PC-9 (cell line): Measurements from ENCODE around the gene MACROD2. TPM values are rescaled to one million over a fixed set of nuclear protein-coding genes. Genes with fewer than 3 reads are reported as not detected.

ENCODE experiments used
- BruUV-seq: library from RNA; stranded (reverse); fragments of 400-500 nt; replicated peaks from 2 replicates; lab custom pipeline; 2021; lab: Mats Ljungman, UMichigan
- CTCF ChIA-PET: fragments of 300-600 bp; sonication (Branson Sonifier 250); formaldehyde crosslinking; loops from one replicate; lab custom pipeline; 2022; ENCODE audit warnings: antibody characterized with exemption; lab: Charles Lee
- POLR2A ChIA-PET: fragments of 300-600 bp; sonication (Branson Sonifier 250); formaldehyde crosslinking; loops from one replicate; lab custom pipeline; 2022; ENCODE audit warnings: antibody characterized with exemption; ENCODE audit not compliant: unreplicated experiment; lab: Charles Lee
- DNase-seq, 2 experiments: peaks; one replicate each; pipeline versions ENCODE4 v3.0.0 to v3.0.0-alpha.2; 2015 to 2022; ENCODE audit warnings: mixed read lengths in 1 of 2
- H2AFZ ChIP-seq: fragments of 200-600 bp; sonication (generic); 2 replicates; pipeline ENCODE4 v1.8.1; 2017; ENCODE audit warnings: antibody characterized with exemption
- H3F3A ChIP-seq: fragments of 200-600 bp; sonication (generic); 2 replicates; pipeline ENCODE4 v1.8.1; 2017; ENCODE audit warnings: antibody characterized with exemption, mild to moderate bottlenecking, low read depth; ENCODE audit not compliant: insufficient read depth
- H3K27ac ChIP-seq: fragments of 200-600 bp; sonication (generic); 2 replicates; pipeline ENCODE4 v1.6.1; 2016; ENCODE audit warnings: mixed run types
- H3K27me3 ChIP-seq: fragments of 200-600 bp; sonication (generic); 2 replicates; pipeline ENCODE4 v1.6.1; 2016; ENCODE audit warnings: low read depth, mixed run types; ENCODE audit not compliant: insufficient read depth
- H3K36me3 ChIP-seq: fragments of 200-600 bp; sonication (generic); 2 replicates; pipeline ENCODE4 v1.6.1; 2016; ENCODE audit warnings: low read depth, mixed run types
- H3K4me1 ChIP-seq: fragments of 200-600 bp; sonication (generic); replicated peaks from 2 replicates; pipeline ENCODE4 v1.6.1; 2016; ENCODE audit warnings: mixed run types; ENCODE audit not compliant: insufficient read depth
- H3K4me2 ChIP-seq: fragments of 200-600 bp; sonication (generic); 2 replicates; pipeline ENCODE4 v1.6.1; 2017; ENCODE audit warnings: mixed run types
- H3K4me3 ChIP-seq: fragments of 200-600 bp; sonication (generic); 2 replicates; pipeline ENCODE4 v1.6.1; 2016; ENCODE audit warnings: mixed run types
- H3K79me2 ChIP-seq: fragments of 200-600 bp; sonication (generic); 2 replicates; pipeline ENCODE4 v1.6.1; 2017; ENCODE audit warnings: low read depth, mixed run types
- H3K9me2 ChIP-seq: fragments of 200-600 bp; sonication (generic); 2 replicates; pipeline ENCODE4 v1.8.1; 2017; ENCODE audit warnings: mild to moderate bottlenecking; ENCODE audit not compliant: insufficient read depth
- H3K9me3 ChIP-seq: fragments of 200-600 bp; sonication (generic); 2 replicates; pipeline ENCODE4 v1.8.1; 2016; ENCODE audit warnings: low read depth; ENCODE audit not compliant: insufficient read depth
- H4K20me1 ChIP-seq: fragments of 200-600 bp; sonication (generic); 2 replicates; pipeline ENCODE4 v1.8.1; 2017; ENCODE audit not compliant: insufficient read depth
- EZH2 ChIP-seq: fragments of 200-600 bp; sonication (generic); IDR thresholded peaks from 2 replicates; pipeline ENCODE4 v1.8.0; 2017; ENCODE audit warnings: antibody characterized with exemption, low read depth
- intact Hi-C: fragments of 100-400 bp; cut with micrococcal nuclease; formaldehyde crosslinking; loops from one replicate; pipeline ENCODE4 v1.10.0; 2022; ENCODE audit not compliant: unreplicated experiment
- total RNA-seq: library from RNA; stranded (reverse); gene quantifications from 2 replicates; pipeline ENCODE4 v1.2.3, GENCODE V29; 2021
- TF ChIP-seq, protein P1 (sequence below): fragments of 200-600 bp; sonication (generic); conservative IDR thresholded peaks from 2 replicates; pipeline ENCODE4 v1.6.1; 2017; ENCODE audit warnings: mixed run types, antibody characterized with exemption, mild to moderate bottlenecking, moderate library complexity

The MACROD2 gene
- total RNA-seq, 1 experiment from 2014 or later, result 11.4 TPM

DNA sequence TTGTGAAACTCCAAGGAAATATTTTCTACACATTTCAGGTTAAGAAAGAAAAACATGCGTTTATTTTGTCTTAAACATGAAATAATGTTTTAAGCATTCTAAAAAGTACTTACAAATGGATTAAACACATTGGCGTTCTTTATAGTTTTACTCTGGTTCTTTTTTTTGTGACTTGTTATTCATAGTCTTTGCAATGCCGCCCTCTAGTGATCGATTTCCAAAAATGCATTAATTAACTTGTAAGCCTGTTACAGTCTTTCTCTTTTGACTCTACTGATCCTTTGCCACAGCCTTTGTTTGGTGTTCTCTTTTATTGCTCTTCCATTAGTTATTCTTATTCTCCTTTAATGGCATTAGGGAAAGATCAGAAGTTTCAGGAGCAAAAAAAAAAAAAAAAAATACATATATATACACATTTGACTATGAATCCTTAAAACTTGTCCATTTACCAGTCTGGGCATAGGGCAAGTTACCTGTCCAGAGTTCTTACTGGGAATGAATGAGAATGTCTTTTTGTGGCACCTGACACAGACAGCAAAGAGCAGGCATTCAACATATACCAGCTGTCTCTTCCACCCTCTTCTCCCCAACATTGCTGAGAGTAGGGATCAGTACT lies 59.9 kb downstream of the MACROD2 start:
- CTCF ChIA-PET, result interaction anchor here (0.6 kb wide), 1 partner anchor 135 kb away, joined by 14 read pairs; no protein-coding TSS in a partner anchor
- Histone ChIP-seq H3K9me3 (no peaks in the 10 kb centered on the region), H4K20me1 (no peaks in the 10 kb centered on the region), H3K4me1 (no peaks in the 10 kb centered on the region), H2AFZ (no peak overlapping the region), H3F3A (no peaks in the 10 kb centered on the region), H3K27me3 (no peaks in the 10 kb centered on the region), H3K79me2 (no peaks in the 10 kb centered on the region), H3K36me3 (no peaks in the 10 kb centered on the region), H3K4me3 (no peak overlapping the region), H3K27ac (no peak overlapping the region), H3K4me2 (no peak overlapping the region), H3K9me2 (no peaks in the 10 kb centered on the region)
- peak in 1 of 2 experiments; percentile 15 for DNase-seq
- intact Hi-C loops, result loop anchor here (1.0 to 10.0 kb wide), 6 partner anchors 160 to 1128 kb away; no protein-coding TSS in a partner anchor
- BruUV-seq, result no TSS peak
- POLR2A ChIA-PET, result no interaction called here
- TF ChIP-seq, protein P1, sequence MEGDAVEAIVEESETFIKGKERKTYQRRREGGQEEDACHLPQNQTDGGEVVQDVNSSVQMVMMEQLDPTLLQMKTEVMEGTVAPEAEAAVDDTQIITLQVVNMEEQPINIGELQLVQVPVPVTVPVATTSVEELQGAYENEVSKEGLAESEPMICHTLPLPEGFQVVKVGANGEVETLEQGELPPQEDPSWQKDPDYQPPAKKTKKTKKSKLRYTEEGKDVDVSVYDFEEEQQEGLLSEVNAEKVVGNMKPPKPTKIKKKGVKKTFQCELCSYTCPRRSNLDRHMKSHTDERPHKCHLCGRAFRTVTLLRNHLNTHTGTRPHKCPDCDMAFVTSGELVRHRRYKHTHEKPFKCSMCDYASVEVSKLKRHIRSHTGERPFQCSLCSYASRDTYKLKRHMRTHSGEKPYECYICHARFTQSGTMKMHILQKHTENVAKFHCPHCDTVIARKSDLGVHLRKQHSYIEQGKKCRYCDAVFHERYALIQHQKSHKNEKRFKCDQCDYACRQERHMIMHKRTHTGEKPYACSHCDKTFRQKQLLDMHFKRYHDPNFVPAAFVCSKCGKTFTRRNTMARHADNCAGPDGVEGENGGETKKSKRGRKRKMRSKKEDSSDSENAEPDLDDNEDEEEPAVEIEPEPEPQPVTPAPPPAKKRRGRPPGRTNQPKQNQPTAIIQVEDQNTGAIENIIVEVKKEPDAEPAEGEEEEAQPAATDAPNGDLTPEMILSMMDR, result peak; percentile 72
- no peak for TF ChIP-seq EZH2

DNA sequence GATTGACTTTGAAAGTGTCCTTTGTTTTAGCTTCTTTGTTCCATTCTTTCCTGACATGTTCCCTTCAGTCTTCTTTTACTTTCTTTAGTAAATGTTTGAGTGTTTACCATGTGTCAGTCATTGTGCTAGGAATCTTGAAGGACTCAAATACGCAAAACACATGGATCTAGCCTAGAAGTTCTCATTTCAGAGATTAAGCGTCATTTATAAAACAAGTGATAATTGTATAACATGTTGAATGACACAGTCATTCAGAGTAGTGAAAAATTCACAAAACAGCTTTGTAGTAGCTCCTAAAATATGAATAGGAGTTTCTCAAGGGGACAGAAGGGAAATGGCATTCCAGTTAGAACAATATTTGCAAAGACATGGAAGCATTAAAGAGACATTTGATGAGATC lies 66.9 kb downstream of the MACROD2 start:
- H3K27ac ChIP-seq, result no peak overlapping the region
- H3K4me2 ChIP-seq, result no peak overlapping the region
- no peak for DNase-seq
- no peak overlapping the region for H3K4me3 ChIP-seq
- CTCF ChIA-PET, result no interaction called here
- H3K27me3 ChIP-seq, result no peaks in the 10 kb centered on the region
- no peaks in the 10 kb centered on the region for H3K9me2 ChIP-seq
- H2AFZ ChIP-seq, result no peak overlapping the region
- H3K9me3 ChIP-seq, result no peaks in the 10 kb centered on the region
- H3K36me3 ChIP-seq, result no peaks in the 10 kb centered on the region
- no TSS peak for BruUV-seq
- no peaks in the 10 kb centered on the region for H4K20me1 ChIP-seq
- no peaks in the 10 kb centered on the region for H3F3A ChIP-seq
- intact Hi-C loops, result no loop called here
- no peaks in the 10 kb centered on the region for H3K4me1 ChIP-seq
- no peak for TF ChIP-seq EZH2
- TF ChIP-seq, protein P1, result no peak
- no peaks in the 10 kb centered on the region for H3K79me2 ChIP-seq
- POLR2A ChIA-PET, result no interaction called here

DNA sequence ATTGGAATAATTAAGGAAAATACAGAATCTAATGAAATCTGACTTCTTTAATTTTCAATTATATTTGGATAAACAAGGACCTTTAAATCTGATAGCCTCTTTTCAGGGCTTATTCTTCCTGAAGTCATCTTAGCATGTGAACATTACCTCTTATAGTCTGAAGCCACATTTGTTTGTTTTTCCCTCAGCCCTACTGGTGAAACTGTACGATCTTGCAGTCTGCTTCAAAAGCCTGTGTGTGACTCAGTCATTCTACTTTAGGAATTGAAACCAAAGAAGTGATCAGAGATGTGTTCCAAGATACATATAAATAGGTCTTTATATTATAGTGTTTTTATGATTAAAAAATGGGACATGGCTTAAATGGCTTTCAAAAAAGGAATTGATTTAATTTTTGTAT lies 67.5 kb downstream of the MACROD2 start:
- H2AFZ ChIP-seq, result no peak overlapping the region
- H3K36me3 ChIP-seq, result no peaks in the 10 kb centered on the region
- intact Hi-C loops, result no loop called here
- no peaks in the 10 kb centered on the region for H3K27me3 ChIP-seq
- no TSS peak for BruUV-seq
- no peak for TF ChIP-seq EZH2
- no peaks in the 10 kb centered on the region for H3K9me3 ChIP-seq
- CTCF ChIA-PET, result no interaction called here
- no peak overlapping the region for H3K4me2 ChIP-seq
- H4K20me1 ChIP-seq, result no peaks in the 10 kb centered on the region
- no peaks in the 10 kb centered on the region for H3F3A ChIP-seq
- POLR2A ChIA-PET, result no interaction called here
- no peak overlapping the region for H3K27ac ChIP-seq
- DNase-seq, result no peak
- no peaks in the 10 kb centered on the region for H3K4me1 ChIP-seq
- no peak overlapping the region for H3K4me3 ChIP-seq
- no peaks in the 10 kb centered on the region for H3K79me2 ChIP-seq
- no peaks in the 10 kb centered on the region for H3K9me2 ChIP-seq
